Pancreas (tissue), 10 donors: ENCODE measurements around the gene EIF3D. TPM values are rescaled to one million over a fixed set of nuclear protein-coding genes. Genes with fewer than 3 reads are reported as not detected.

ENCODE experiments used
- ATAC-seq, 4 donors: fragments of 200-7000 bp; cut with Tn5 transposase; one replicate each; pipeline versions ENCODE4 v1.8.0 to v1.9.1; 2020; ENCODE audit warnings: mild to moderate bottlenecking in 4 of 4, moderate library complexity in 4 of 4
- DNase-seq, 6 donors: peaks; one replicate each; pipeline ENCODE4 v3.0.0-alpha.2; 2020
- FAIRE-seq: peaks from 2 replicates; lab custom pipeline; 2012; peaks lifted over from hg19 to GRCh38; lab: Jason Lieb, UNC
- H3K27ac ChIP-seq, 4 donors: fragments of 200-600 bp; sonication (generic); 1 replicate in 3 of 4; 2 replicates in 1 of 4; pipeline versions ENCODE4 v1.5.0 to v1.8.0; 2020
- H3K27me3 ChIP-seq, 4 donors: fragments of 200-600 bp; one replicate each; pipeline ENCODE4 v1.8.0; 2021
- H3K36me3 ChIP-seq, 3 donors: fragments of 200-600 bp; sonication (generic) in 1 of 3; one replicate each; pipeline versions ENCODE4 v1.5.0 to v1.8.0; 2020 to 2021
- H3K4me1 ChIP-seq, 3 donors: fragments of 200-600 bp; one replicate each; pipeline ENCODE4 v1.8.0; 2021
- H3K4me3 ChIP-seq, 4 donors: fragments of 200-600 bp; sonication (generic) in 2 of 4; one replicate each; pipeline versions ENCODE4 v1.5.0 to v1.8.0; 2020 to 2021
- H3K9me3 ChIP-seq, 4 donors: fragments of 200-600 bp; one replicate each; pipeline ENCODE4 v1.8.0; 2021
- WGBS, 2 donors: extraction: QIAGEN DNeasy Blood & Tissue Kit; methylation state at CpG; one replicate each; pipeline ENCODE4 v1.1.7; 2013; 5-methylcytosine and 5-hydroxymethylcytosine counted together
- intact Hi-C, 3 donors: fragments of 100-400 bp; cut with DNase I; formaldehyde crosslinking; loops; one replicate each; pipeline versions ENCODE4 v1.11.1 to v1.14.2; 2022
- polyA plus RNA-seq, 2 donors: library from polyadenylated mRNA; stranded (reverse); fragments of 200-250 nt; gene quantifications; one replicate each; pipeline ENCODE4 v1.2.3, GENCODE V29; 2013
- total RNA-seq, 6 donors: library from RNA; stranded (reverse); fragmentation: NEBNext Ultra II Directional in 4 of 6; extraction: Animal tissue kit (Norgen Biotek cat#: 25700) in 4 of 6; gene quantifications; one replicate each; pipeline versions ENCODE4 v1.2.1 to v1.2.4, GENCODE V29; 2021 to 2023
- TF ChIP-seq, protein P1 (sequence below), 4 donors: fragments of 200-600 bp; sonication (generic) in 3 of 4; IDR thresholded peaks; one replicate each; pipeline versions ENCODE4 v1.5.0 to v1.8.0; 2021; ENCODE audit warnings: antibody characterized with exemption in 4 of 4
- donor health status: healthy with polysubstance abuse.
- donor health status: DM: no; HTN: no; CAD: no; lungs with moderate emphysema.
- donor health status: DM: no; HTN: no; CAD: no.
- donor health status: control.
- donor health status: control.
- donor health status: Bipolar disorder and iron deficiency.
- donor health status: DM: yes; HTN: yes; CAD: no.
- donor health status: DM: no; HTN: no; CAD: no.
- donor health status: DM: no; HTN: no; CAD: no.
- donor health status: DM: yes; HTN: yes; CAD: no.

EIF3D gene
- total and polyA plus RNA-seq, 8 donors, result 106 to 182 (median 136) TPM

GRCh38 chr22:36481393-36482168 is 47.4 kb downstream of the EIF3D start, which contains the start of gene TXN2:
Gene TXN2, minus strand, starts transcription at chr22:36481640. Its CDS starts 803 bp downstream, at chr22:36480837.
- 1% methylated on average over 62 of the region's 62 CpGs for WGBS, 2 donors
- DNase-seq (peak; percentile 93 to 98 (median 96)), FAIRE-seq (no peak), ATAC-seq (peak; percentile 90 to 96 (median 93))
- H3K27me3 ChIP-seq, result no peaks in the 10 kb centered on the region
- peaks cover 0 to 2% (median 1%) of the 10 kb centered on the region in 3 donors for H3K36me3 ChIP-seq
- H3K9me3 ChIP-seq, result no peaks in the 10 kb centered on the region
- TF ChIP-seq, protein P1, sequence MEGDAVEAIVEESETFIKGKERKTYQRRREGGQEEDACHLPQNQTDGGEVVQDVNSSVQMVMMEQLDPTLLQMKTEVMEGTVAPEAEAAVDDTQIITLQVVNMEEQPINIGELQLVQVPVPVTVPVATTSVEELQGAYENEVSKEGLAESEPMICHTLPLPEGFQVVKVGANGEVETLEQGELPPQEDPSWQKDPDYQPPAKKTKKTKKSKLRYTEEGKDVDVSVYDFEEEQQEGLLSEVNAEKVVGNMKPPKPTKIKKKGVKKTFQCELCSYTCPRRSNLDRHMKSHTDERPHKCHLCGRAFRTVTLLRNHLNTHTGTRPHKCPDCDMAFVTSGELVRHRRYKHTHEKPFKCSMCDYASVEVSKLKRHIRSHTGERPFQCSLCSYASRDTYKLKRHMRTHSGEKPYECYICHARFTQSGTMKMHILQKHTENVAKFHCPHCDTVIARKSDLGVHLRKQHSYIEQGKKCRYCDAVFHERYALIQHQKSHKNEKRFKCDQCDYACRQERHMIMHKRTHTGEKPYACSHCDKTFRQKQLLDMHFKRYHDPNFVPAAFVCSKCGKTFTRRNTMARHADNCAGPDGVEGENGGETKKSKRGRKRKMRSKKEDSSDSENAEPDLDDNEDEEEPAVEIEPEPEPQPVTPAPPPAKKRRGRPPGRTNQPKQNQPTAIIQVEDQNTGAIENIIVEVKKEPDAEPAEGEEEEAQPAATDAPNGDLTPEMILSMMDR (IDR thresholded peaks at IDR 0.05), result no peak
- H3K27ac ChIP-seq, result peak within 1 kb of the TSS; percentile 97 to 99 (median 99)
- intact Hi-C loops, result no loop called here
- peaks cover 4 to 11% (median 4%) of the 10 kb centered on the region in 3 donors for H3K4me1 ChIP-seq
- H3K4me3 ChIP-seq, result peak within 1 kb of the TSS; percentile 50 to 91 (median 77)

DNA sequence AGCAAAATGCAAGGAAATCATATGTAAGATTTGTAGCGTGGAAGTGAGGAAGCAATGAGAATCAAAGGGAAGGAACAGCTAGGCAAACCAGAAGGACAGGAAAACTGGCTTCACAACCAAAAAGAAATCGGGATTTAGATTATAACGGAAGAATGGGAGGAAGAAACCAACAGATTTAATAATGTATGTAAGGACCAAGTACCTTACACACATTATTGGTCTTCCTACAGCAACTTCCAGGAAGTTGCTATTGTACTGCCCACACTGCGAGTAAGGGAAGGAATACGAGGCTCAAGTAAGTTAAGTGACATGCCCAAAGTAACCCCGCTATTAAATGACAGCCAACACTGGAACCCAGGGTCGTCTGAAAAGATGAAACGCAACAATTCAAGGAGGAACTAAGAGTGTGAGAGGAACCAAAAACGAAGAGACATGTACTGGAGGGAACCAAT is 48.0 kb downstream of the EIF3D start:
- Histone ChIP-seq H3K9me3 (no peaks in the 10 kb centered on the region), H3K27ac (peak overlapping the region; percentile 97 to 99 (median 99)), H3K4me1 (peaks cover 4 to 11% (median 4%) of the 10 kb centered on the region in 3 donors), H3K36me3 (peaks cover 0 to 8% (median 7%) of the 10 kb centered on the region in 3 donors), H3K4me3 (peak overlapping the region; percentile 50 to 91 (median 77)), H3K27me3 (no peaks in the 10 kb centered on the region)
- ATAC-seq, result no peak
- no peak for FAIRE-seq
- intact Hi-C loops, result no loop called here
- TF ChIP-seq, protein P1 (IDR thresholded peaks at IDR 0.05), result no peak
- WGBS, 2 donors, result 6 to 7% methylated on average over 9 of the region's 9 CpGs
- no peak for DNase-seq

- peaks cover 4 to 11% (median 4%) of the 10 kb centered on the region in 3 donors for H3K4me1 ChIP-seq
- peaks cover 0 to 18% (median 11%) of the 10 kb centered on the region in 3 donors for H3K36me3 ChIP-seq
- H3K4me3 ChIP-seq, result no peak overlapping the region
- TF ChIP-seq, protein P1 (IDR thresholded peaks at IDR 0.05), result no peak
- 80 to 84% methylated on average over 4 of the region's 4 CpGs for WGBS, 2 donors
- no peaks in the 10 kb centered on the region for H3K9me3 ChIP-seq
- H3K27me3 ChIP-seq, result no peaks in the 10 kb centered on the region
- no peak for ATAC-seq
- no peak for DNase-seq
- H3K27ac ChIP-seq, result no peak overlapping the region
- intact Hi-C loops, result loop anchor here in 1 of 3 donors (10.0 kb wide), 1 partner anchor 174 kb away; no protein-coding TSS in a partner anchor
- no peak for FAIRE-seq
These were observed 50.0 kb downstream of the EIF3D start for GRCh38 chr22:36478966-36479365.

- no peak for ATAC-seq
These were observed 53.6 kb downstream of the EIF3D start for GRCh38 chr22:36475341-36475740.

More at GRCh38 chr22:36475341-36475740, 53.6 kb downstream of the EIF3D start:
- DNase-seq (no peak), FAIRE-seq (no peak)
- intact Hi-C loops, result loop anchor here in 1 of 3 donors (10.0 kb wide), 1 partner anchor 171 kb away; no protein-coding TSS in a partner anchor
- Histone ChIP-seq H3K9me3 (no peaks in the 10 kb centered on the region), H3K36me3 (peaks cover 0 to 24% (median 11%) of the 10 kb centered on the region in 3 donors), H3K4me3 (no peak overlapping the region), H3K27me3 (no peaks in the 10 kb centered on the region), H3K27ac (no peak overlapping the region), H3K4me1 (peaks cover 0 to 2% (median under 1%) of the 10 kb centered on the region in 3 donors)
- TF ChIP-seq, protein P1 (IDR thresholded peaks at IDR 0.05), result no peak
- WGBS, 2 donors, result 96 to 99% methylated on average over 6 of the region's 6 CpGs
